Measurements from ENCODE around the gene GSG1L. TPM values are rescaled to one million over a fixed set of nuclear protein-coding genes. Genes with fewer than 3 reads are reported as not detected.

Gene GSG1L
- total and polyA plus RNA-seq, 2 experiments from 2014 or later: not detected

DNA sequence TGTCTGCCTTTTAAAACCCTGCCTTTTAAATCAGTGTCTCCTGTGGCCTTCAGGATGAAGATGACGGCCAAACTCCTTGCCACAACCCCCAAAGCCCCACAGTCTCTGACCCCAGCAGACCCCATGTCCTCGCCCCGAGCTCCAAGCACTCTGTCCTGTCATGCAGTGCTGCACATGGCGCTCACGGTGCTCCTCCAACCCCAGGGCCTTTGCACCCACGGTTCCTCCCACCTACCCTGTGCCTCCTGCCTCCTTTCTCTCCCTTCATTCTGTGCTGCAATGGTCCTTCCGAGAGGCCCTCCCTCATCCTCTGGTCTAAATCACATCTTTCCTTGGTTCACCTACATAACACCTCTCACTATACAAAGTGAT lies 278.2 kb downstream of the GSG1L start:
- WGBS (ENCODE audit: low lambda C conversion rate, missing lambda C conversion rate): 90% methylated on average over 7 of the region's 7 CpGs
- Histone ChIP-seq H4K20me1 (ENCODE audit: insufficient read depth, poor library complexity, severe bottlenecking) (no peaks in the 10 kb centered on the region), H3K4me1 (ENCODE audit: insufficient read depth) (no peaks in the 10 kb centered on the region), H3K27me3 (no peaks in the 10 kb centered on the region), H3K4me3 (no peak overlapping the region), H3K9me2 (replicated peaks; ENCODE audit: insufficient read depth) (no peaks in the 10 kb centered on the region), H3K36me3 (replicated peaks; ENCODE audit: insufficient read depth, low read depth) (no peaks in the 10 kb centered on the region), H2AFZ (no peak overlapping the region), H3K27ac (no peak overlapping the region), H3K79me2 (no peaks in the 10 kb centered on the region), H3K9me3 (ENCODE audit: low read depth) (no peaks in the 10 kb centered on the region), H3K4me2 (no peak overlapping the region)
- TF ChIP-seq EZH2phosphoT487 (IDR thresholded peaks at IDR 0.05; ENCODE audit: low read depth, severe bottlenecking, unreplicated experiment) (no peak), EZH2 (IDR thresholded peaks at IDR 0.05; ENCODE audit: borderline replicate concordance) (no peak)
- TF ChIP-seq, protein P1, sequence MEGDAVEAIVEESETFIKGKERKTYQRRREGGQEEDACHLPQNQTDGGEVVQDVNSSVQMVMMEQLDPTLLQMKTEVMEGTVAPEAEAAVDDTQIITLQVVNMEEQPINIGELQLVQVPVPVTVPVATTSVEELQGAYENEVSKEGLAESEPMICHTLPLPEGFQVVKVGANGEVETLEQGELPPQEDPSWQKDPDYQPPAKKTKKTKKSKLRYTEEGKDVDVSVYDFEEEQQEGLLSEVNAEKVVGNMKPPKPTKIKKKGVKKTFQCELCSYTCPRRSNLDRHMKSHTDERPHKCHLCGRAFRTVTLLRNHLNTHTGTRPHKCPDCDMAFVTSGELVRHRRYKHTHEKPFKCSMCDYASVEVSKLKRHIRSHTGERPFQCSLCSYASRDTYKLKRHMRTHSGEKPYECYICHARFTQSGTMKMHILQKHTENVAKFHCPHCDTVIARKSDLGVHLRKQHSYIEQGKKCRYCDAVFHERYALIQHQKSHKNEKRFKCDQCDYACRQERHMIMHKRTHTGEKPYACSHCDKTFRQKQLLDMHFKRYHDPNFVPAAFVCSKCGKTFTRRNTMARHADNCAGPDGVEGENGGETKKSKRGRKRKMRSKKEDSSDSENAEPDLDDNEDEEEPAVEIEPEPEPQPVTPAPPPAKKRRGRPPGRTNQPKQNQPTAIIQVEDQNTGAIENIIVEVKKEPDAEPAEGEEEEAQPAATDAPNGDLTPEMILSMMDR (IDR thresholded peaks at IDR 0.05; ENCODE audit: poor library complexity): no peak
- DNase-seq (ENCODE audit: low spot score): no peak

DNA sequence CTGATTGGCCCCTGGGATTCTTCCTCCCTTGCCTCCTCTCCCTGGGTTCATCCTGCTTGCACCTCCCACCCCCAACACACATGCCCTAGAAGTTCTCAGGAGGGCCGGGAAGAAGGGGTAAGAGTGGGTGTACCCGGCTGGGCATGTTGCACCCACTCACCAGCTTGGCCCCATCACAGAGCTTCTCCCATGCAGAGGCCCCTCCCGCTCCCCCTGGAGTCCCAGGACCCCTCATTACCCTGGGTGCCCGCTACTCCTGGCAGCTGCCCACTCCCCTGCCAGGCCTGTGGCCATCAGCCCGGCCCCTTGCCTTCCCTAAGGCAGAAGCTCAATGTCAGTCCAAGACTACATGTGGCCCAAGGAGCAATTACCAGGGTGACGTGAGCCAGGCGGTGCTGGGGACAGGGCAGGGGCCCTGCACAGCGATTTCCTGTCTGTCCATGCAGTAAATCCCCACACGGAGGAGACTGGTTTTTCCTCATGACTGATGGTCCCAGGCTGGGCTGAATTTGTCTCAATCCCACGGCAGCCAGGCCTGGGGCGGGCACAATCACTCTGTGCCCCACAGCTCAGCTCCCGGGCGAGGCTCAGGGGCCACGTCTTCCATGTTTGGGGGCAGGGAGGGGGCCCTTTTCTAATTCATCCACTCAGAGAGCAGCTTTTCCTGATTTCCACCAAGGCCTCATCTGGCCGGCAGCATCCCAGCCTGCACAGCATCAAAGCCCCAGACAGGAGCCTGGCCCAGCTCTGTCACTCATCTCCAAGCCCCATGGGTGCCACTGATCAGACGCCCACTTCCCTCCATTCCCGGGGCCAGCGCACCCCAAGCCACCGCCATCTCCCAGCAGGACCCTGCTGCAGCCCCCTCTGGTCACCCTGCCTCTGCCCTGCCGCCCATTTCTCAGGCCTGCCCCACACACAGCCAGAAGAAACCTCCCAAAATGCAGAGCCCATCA lies 278.9 kb downstream of the GSG1L start:
- Histone ChIP-seq H3K27me3 (no peaks in the 10 kb centered on the region), H3K4me1 (ENCODE audit: insufficient read depth) (no peaks in the 10 kb centered on the region), H3K79me2 (no peaks in the 10 kb centered on the region), H3K4me3 (no peak overlapping the region), H3K9me2 (replicated peaks; ENCODE audit: insufficient read depth) (no peaks in the 10 kb centered on the region), H4K20me1 (ENCODE audit: insufficient read depth, poor library complexity, severe bottlenecking) (no peaks in the 10 kb centered on the region), H3K4me2 (no peak overlapping the region), H3K27ac (no peak overlapping the region), H2AFZ (no peak overlapping the region), H3K9me3 (ENCODE audit: low read depth) (no peaks in the 10 kb centered on the region), H3K36me3 (replicated peaks; ENCODE audit: insufficient read depth, low read depth) (no peaks in the 10 kb centered on the region)
- TF ChIP-seq EZH2 (IDR thresholded peaks at IDR 0.05; ENCODE audit: borderline replicate concordance): no peak
- no peak for TF ChIP-seq EZH2phosphoT487 (IDR thresholded peaks at IDR 0.05; ENCODE audit: low read depth, severe bottlenecking, unreplicated experiment)
- TF ChIP-seq, protein P1 (IDR thresholded peaks at IDR 0.05; ENCODE audit: poor library complexity): no peak
- 68% methylated on average over 20 of the region's 20 CpGs for WGBS (ENCODE audit: low lambda C conversion rate, missing lambda C conversion rate)
- DNase-seq (ENCODE audit: low spot score): no peak

DNA sequence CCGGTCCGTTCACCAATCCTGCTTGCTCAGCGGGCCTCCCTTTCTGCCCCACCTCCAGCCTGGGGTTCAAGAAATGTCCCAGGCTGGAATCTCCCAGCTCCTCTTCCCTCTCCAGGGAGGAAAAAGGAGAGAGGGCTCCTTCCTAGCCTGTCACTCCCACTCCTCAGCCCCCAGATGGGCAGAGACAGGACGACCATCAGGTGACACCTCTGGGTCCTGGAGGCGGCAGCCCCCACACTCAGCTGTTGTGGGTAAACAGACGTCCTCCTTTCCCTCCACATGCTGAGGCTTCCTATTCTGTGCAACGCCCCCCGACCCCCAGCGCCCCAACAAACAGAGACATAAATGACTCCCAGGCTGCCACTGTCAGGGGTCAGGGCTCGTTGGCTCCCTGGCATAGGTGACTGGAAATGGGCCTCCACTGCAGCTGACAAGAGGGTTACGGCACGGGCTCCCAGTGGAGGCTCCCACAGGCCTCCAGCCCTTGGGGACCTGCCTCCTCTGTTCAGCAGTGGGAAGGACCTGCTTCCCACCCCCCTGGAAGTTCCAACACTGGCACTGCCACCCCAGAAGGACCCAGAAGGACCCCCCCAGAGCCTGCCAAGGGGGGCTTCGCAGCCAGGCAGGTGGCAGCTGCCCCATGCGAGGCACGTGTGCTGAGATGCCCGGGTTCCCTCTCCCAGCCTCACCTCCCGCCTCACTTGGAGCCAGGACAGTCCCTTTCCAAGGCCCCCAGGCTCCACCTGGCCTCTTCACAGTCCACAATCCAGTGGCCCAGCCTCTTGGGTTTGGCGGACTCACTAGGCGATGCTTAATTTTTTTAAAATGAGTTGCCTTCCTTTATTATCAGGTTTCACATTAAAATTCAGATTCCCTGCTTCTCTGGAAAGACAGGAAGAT lies 281.3 kb downstream of the GSG1L start:
- Histone ChIP-seq H3K36me3 (replicated peaks; ENCODE audit: insufficient read depth, low read depth) (no peaks in the 10 kb centered on the region), H2AFZ (no peak overlapping the region), H3K9me2 (replicated peaks; ENCODE audit: insufficient read depth) (no peaks in the 10 kb centered on the region), H3K4me1 (ENCODE audit: insufficient read depth) (no peaks in the 10 kb centered on the region), H3K27me3 (no peaks in the 10 kb centered on the region), H4K20me1 (ENCODE audit: insufficient read depth, poor library complexity, severe bottlenecking) (no peaks in the 10 kb centered on the region), H3K4me2 (no peak overlapping the region), H3K9me3 (ENCODE audit: low read depth) (no peaks in the 10 kb centered on the region), H3K27ac (no peak overlapping the region), H3K79me2 (no peaks in the 10 kb centered on the region), H3K4me3 (no peak overlapping the region)
- WGBS (ENCODE audit: low lambda C conversion rate, missing lambda C conversion rate): 87% methylated on average over 19 of the region's 19 CpGs
- TF ChIP-seq, protein P1 (IDR thresholded peaks at IDR 0.05; ENCODE audit: poor library complexity): no peak
- no peak for TF ChIP-seq EZH2phosphoT487 (IDR thresholded peaks at IDR 0.05; ENCODE audit: low read depth, severe bottlenecking, unreplicated experiment)
- no peak for TF ChIP-seq EZH2 (IDR thresholded peaks at IDR 0.05; ENCODE audit: borderline replicate concordance)
- no peak for DNase-seq (ENCODE audit: low spot score)
